ENCODE data around the gene CDK9.

The CDK9 gene

DNA sequence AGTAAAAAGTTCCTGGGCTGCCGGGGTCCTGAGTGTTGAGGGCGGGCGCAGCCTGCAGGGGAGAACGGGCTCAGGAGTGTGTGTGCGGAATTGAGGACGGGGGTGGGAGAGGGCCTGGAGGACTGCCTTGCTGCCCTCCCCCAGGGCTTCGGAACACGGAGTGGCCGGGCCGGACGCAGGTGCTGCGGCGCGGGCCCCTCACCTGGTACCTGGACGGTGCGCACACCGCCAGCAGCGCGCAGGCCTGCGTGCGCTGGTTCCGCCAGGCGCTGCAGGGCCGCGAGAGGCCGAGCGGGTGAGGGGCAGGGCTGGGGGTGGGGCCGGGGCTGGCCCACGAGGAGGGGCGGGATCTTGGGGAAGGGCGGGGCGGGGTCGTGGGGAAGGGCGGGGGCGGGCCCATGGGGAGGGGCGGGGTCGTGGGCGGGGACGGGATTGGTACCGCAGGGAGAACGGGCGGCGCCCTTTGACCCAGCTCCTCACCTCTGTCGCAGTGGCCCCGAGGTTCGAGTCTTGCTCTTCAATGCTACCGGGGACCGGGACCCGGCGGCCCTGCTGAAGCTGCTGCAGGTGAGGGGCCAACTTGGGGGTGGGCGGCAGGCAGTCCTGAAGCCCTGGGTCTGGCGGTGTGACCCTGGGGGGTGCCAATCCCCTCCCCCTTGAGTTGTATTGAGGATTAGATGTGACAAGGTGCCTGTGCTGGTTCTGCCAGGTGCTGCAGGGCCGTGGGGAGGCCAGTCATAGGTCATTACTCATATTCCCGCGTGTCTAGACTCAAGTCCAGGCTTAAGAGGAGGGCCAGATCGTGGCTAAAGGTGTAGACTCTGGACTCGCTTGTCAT lies 23.9 kb downstream of the CDK9 start:
- no peak overlapping the region for H3K4me3 ChIP-seq (ENCODE audit: low read depth, low read length)
- TF ChIP-seq, protein P1, sequence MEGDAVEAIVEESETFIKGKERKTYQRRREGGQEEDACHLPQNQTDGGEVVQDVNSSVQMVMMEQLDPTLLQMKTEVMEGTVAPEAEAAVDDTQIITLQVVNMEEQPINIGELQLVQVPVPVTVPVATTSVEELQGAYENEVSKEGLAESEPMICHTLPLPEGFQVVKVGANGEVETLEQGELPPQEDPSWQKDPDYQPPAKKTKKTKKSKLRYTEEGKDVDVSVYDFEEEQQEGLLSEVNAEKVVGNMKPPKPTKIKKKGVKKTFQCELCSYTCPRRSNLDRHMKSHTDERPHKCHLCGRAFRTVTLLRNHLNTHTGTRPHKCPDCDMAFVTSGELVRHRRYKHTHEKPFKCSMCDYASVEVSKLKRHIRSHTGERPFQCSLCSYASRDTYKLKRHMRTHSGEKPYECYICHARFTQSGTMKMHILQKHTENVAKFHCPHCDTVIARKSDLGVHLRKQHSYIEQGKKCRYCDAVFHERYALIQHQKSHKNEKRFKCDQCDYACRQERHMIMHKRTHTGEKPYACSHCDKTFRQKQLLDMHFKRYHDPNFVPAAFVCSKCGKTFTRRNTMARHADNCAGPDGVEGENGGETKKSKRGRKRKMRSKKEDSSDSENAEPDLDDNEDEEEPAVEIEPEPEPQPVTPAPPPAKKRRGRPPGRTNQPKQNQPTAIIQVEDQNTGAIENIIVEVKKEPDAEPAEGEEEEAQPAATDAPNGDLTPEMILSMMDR (IDR thresholded peaks at IDR 0.05; ENCODE audit: low read depth, low read length), result no peak
- in situ Hi-C loops (cut with HindIII; ENCODE audit: low sequenced_read_pairs), result no loop called here
- no peak for DNase-seq (ENCODE audit: low read depth, low spot score)

DNA sequence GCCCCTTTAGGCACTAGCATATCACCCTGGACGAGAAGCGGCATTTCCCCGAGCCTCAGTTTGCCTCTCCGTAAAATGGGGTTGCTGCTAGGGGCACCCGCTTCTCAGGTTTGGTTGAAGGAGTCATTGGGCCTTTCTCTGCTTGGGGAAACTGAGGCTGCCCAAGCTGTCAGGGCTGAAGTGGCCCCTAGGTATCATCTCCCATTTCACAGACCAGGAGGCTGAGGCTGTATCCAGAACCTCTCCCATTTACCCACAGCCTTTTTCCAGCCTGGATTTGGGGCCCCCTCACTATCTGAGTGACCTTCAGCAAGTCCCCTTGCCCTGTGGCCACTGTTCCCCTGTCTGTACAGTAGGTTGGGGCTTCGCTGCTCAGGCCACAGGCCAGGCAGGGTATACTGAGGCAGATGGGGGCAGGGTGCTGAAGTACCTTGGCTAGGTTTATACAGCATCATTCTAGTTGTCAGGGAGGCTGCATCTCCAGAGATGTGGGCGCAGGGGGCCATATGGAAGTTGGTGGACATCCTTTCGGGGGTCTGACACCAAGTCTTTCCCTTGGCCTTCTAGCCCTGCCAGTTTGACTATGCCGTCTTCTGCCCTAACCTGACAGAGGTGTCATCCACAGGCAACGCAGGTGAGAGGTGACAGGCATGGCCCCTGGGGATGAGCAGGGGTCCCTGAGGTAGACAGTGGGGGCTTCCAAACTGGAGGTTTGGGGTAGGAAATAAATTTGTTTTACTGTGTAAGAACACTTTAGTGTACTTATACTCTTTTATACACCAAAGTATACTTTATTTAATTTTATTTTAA lies 24.7 kb downstream of the CDK9 start:
- no peak for DNase-seq (ENCODE audit: low read depth, low spot score)
- TF ChIP-seq, protein P1 (IDR thresholded peaks at IDR 0.05; ENCODE audit: low read depth, low read length), result no peak
- in situ Hi-C loops (cut with HindIII; ENCODE audit: low sequenced_read_pairs), result no loop called here
- no peak overlapping the region for H3K4me3 ChIP-seq (ENCODE audit: low read depth, low read length)

- H3K4me3 ChIP-seq (ENCODE audit: low read depth, low read length), result no peak overlapping the region
- no peak for DNase-seq (ENCODE audit: low read depth, low spot score)
- in situ Hi-C loops (cut with HindIII; ENCODE audit: low sequenced_read_pairs), result no loop called here
- TF ChIP-seq, protein P1 (IDR thresholded peaks at IDR 0.05; ENCODE audit: low read depth, low read length), result no peak
Observed at GRCh38 chr9:127812011-127812410, 26.2 kb downstream of the CDK9 start.

- H3K4me3 ChIP-seq (ENCODE audit: low read depth, low read length), result no peak overlapping the region
- TF ChIP-seq, protein P1 (IDR thresholded peaks at IDR 0.05; ENCODE audit: low read depth, low read length), result no peak
- in situ Hi-C loops (cut with HindIII; ENCODE audit: low sequenced_read_pairs), result no loop called here
Observed at GRCh38 chr9:127812936-127813675, 27.3 kb downstream of the CDK9 start.

GRCh38 chr9:127813686-127814226 lies 27.9 kb downstream of the CDK9 start:
- TF ChIP-seq, protein P1 (IDR thresholded peaks at IDR 0.05; ENCODE audit: low read depth, low read length), result no peak
- H3K4me3 ChIP-seq (ENCODE audit: low read depth, low read length), result no peak overlapping the region
- in situ Hi-C loops (cut with HindIII; ENCODE audit: low sequenced_read_pairs), result no loop called here
- no peak for DNase-seq (ENCODE audit: low read depth, low spot score)

More at GRCh38 chr9:127812936-127813675, 27.3 kb downstream of the CDK9 start:
- DNase-seq (ENCODE audit: low read depth, low spot score), result no peak
